ENCODE results near the gene TMEM140.
"Not testable (repeated sequence)": the region's sequence is repeated elsewhere in the genome, so short reads cannot be mapped to it uniquely, and the experiment has no call there.

TMEM140 gene

GRCh38 chr7:135147899-135148721, at the start of gene TMEM140:
Gene TMEM140 (plus strand): TSS chr7:135148072. CDS start chr7:135164442, 16,370 bp downstream.
- no peak for DNase-seq

- DNase-seq: no peak
Observed at GRCh38 chr7:135098391-135098790, 49.5 kb upstream of the TMEM140 start.

GRCh38 chr7:135100856-135101255, 47.0 kb upstream of the TMEM140 start:
- peak; percentile 51 for DNase-seq

GRCh38 chr7:135102372-135102771, 45.5 kb upstream of the TMEM140 start:
- DNase-seq: no peak

GRCh38 chr7:135109562-135109961, 38.3 kb upstream of the TMEM140 start:
- DNase-seq: no peak

- DNase-seq: no peak
Observed at GRCh38 chr7:135109976-135110375, 37.9 kb upstream of the TMEM140 start.

- DNase-seq: no peak
Observed at GRCh38 chr7:135111379-135111778, 36.5 kb upstream of the TMEM140 start.

- DNase-seq: no peak
Observed at GRCh38 chr7:135114622-135115021, 33.2 kb upstream of the TMEM140 start.

GRCh38 chr7:135117096-135117495, 30.8 kb upstream of the TMEM140 start:
- DNase-seq: peak; percentile 33

- DNase-seq: no peak
Observed at GRCh38 chr7:135121868-135122267, 26.0 kb upstream of the TMEM140 start.

- DNase-seq: not testable (repeated sequence)
Observed at GRCh38 chr7:135124631-135125030, 23.2 kb upstream of the TMEM140 start.

GRCh38 chr7:135128931-135129330, 18.9 kb upstream of the TMEM140 start:
- DNase-seq: no peak

- DNase-seq: no peak
Observed at GRCh38 chr7:135129579-135129978, 18.3 kb upstream of the TMEM140 start.

- no peak for DNase-seq
Observed at GRCh38 chr7:135143885-135144668, 3.8 kb upstream of the TMEM140 start.

- DNase-seq: no peak
Observed at GRCh38 chr7:135147341-135147898, 452 bp upstream of the TMEM140 start.

- DNase-seq: no peak
Observed at GRCh38 chr7:135150072-135150782, 2.4 kb downstream of the TMEM140 start.

- DNase-seq: no peak
Observed at GRCh38 chr7:135151132-135151531, 3.3 kb downstream of the TMEM140 start.

- DNase-seq: no peak
Observed at GRCh38 chr7:135151533-135151932, 3.7 kb downstream of the TMEM140 start.

- DNase-seq: no peak
Observed at GRCh38 chr7:135152442-135152841, 4.6 kb downstream of the TMEM140 start.

- no peak for DNase-seq
Observed at GRCh38 chr7:135154734-135155133, 6.9 kb downstream of the TMEM140 start.

GRCh38 chr7:135156290-135156689, 8.4 kb downstream of the TMEM140 start:
- DNase-seq: no peak

- DNase-seq: no peak
Observed at GRCh38 chr7:135158141-135158655, 10.3 kb downstream of the TMEM140 start.

GRCh38 chr7:135158874-135159273, 11.0 kb downstream of the TMEM140 start:
- DNase-seq: no peak

Measured in NCI-H1048 (cell line).